Measurements from ENCODE around the gene CERK. TPM values are rescaled to one million over a fixed set of nuclear protein-coding genes. Genes with fewer than 3 reads are reported as not detected.
"Not testable (repeated sequence)": the region's sequence is repeated elsewhere in the genome, so short reads cannot be mapped to it uniquely, and the experiment has no call there.

CERK gene
- total RNA-seq, 1 donor from 2014 or later, result 46.3 TPM

DNA sequence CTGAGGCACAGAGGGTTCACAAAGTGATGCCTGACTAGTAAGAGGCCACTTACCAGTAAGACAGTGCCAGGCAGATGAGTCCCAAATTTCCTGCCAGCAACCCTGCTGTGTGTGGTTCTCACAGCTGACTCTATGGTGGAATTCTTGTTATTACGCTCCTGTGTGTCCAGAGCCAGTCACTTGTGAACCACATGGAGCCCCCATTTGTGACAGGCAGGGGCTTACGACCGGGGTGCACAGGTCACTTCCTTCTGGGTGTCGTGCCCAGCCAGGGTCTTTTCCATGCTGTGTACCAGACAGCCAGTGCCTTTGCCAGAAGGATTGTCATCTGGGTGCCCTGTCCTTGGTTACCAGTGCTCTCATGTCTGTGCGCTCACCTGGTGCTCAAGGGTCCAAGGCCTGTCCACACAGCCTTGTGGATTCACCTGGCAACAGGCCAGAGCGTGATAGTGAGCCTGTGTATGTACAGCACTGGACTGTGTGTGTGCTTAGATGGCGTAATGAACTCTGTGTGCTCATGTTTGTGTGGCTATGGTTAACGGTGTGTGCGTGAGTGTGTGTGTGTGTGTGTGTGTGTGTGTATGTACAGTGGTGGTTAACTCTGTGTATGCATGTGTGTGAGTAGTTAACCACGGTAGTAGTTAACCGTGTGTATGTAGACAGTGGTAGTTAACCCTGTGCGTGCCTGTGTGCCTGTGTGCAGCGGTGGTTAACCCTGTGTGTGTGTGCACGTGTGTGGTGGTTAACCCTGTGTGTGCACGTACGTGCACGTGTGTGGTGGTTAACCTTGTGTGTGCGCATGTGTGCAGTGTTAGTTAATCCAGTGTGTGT is 99.2 kb downstream of the CERK start:
- DNase-seq (ENCODE audit: low read depth), result no peak
- H3K36me3 ChIP-seq (ENCODE audit: control insufficient read depth, insufficient read depth, low read length), result no peaks in the 10 kb centered on the region
- TF ChIP-seq, protein P1, sequence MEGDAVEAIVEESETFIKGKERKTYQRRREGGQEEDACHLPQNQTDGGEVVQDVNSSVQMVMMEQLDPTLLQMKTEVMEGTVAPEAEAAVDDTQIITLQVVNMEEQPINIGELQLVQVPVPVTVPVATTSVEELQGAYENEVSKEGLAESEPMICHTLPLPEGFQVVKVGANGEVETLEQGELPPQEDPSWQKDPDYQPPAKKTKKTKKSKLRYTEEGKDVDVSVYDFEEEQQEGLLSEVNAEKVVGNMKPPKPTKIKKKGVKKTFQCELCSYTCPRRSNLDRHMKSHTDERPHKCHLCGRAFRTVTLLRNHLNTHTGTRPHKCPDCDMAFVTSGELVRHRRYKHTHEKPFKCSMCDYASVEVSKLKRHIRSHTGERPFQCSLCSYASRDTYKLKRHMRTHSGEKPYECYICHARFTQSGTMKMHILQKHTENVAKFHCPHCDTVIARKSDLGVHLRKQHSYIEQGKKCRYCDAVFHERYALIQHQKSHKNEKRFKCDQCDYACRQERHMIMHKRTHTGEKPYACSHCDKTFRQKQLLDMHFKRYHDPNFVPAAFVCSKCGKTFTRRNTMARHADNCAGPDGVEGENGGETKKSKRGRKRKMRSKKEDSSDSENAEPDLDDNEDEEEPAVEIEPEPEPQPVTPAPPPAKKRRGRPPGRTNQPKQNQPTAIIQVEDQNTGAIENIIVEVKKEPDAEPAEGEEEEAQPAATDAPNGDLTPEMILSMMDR (IDR thresholded peaks at IDR 0.05; ENCODE audit: insufficient read depth, low read length, poor library complexity, severe bottlenecking), result no peak
- H3K27me3 ChIP-seq (ENCODE audit: control insufficient read depth, insufficient read depth, low read length), result no peaks in the 10 kb centered on the region
- no peak overlapping the region for H3K4me3 ChIP-seq (ENCODE audit: low read depth, low read length)

DNA sequence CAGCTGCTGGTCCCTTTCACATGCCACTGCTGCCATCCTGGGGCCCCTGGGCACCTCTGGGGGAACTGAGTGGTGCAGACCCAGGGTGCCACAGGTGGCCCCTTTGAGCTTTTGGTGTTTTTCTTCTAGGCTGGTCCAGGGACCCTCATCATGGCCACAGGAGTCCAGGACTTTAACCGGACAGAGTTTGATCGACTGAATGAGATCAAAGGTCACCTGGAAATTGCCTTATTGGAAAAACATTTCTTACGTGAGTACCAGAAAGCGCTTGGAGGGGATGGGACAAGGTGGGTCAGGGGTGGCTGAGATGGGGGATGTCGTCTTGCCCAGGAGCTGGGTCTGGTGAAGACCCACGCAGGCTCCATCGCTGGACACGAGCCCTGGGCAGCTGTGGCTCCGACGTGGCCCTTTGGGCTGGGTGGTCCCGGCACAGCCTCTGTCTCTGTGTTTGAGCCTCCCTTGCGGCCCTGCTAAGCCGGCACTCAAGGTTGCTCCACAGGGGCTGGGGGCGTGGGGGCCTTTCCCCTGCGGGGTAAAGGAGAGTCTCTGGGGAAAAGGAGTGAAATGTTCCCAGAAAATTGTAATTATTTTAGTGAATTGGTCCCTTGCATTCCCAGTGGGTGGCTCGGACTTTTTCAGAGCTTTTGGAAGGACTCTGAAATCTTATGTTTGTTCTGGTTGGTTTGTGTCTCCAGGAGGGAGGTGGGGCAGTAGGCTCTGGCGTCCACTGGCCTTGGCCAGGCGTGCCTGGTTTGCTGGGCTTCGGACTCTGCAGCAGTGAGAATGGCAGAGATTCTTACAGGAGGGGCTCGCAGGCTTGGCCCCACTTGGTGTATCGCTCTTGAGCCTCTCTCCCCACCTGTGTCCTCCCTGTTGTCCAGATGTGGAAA is 100.1 kb downstream of the CERK start:
- H3K4me3 ChIP-seq (ENCODE audit: low read depth, low read length), result no peak overlapping the region
- no peaks in the 10 kb centered on the region for H3K36me3 ChIP-seq (ENCODE audit: control insufficient read depth, insufficient read depth, low read length)
- no peak for DNase-seq (ENCODE audit: low read depth)
- TF ChIP-seq, protein P1 (IDR thresholded peaks at IDR 0.05; ENCODE audit: insufficient read depth, low read length, poor library complexity, severe bottlenecking), result no peak
- H3K27me3 ChIP-seq (ENCODE audit: control insufficient read depth, insufficient read depth, low read length), result no peaks in the 10 kb centered on the region

DNA sequence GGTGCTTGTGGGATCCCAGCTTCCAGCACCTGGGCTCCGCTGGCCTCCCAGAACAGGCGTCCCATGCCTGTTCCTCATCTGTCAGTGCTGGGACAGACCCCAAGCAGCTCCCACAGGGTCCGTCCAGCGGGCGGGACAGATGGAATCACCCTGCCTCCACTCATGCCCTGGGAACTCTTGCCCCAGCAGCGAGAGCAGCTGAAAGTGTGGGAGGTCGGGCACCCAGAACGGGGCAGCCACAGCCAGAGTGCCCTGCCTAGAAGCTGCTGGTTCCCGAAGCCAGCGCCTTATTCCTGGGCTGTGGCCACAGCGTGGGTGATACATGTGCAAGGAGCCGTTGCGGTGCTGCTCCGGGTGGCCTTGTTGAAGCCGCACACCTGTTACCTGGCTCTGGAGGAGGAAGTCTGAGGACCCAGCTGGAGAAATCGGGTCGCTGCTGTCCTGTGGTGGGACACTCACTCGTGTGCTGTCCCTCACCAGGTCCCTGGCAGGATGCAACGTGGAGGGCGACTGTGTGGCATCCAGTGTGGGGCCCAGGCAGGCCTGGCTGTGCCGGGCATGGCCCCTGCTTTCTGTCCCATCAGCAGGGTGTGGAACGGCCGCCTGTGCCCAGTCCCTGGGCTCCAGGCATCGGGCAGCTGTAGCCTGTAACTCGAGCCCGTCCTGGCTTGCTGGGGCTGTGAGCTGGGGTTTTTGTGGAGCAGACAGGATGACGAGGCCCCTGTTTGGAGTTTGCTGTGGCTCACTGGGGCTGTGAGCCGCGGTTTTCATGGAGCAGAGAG is 101.6 kb downstream of the CERK start:
- Histone ChIP-seq H3K27me3 (ENCODE audit: control insufficient read depth, insufficient read depth, low read length) (no peaks in the 10 kb centered on the region), H3K4me3 (ENCODE audit: low read depth, low read length) (no peak overlapping the region), H3K36me3 (ENCODE audit: control insufficient read depth, insufficient read depth, low read length) (no peaks in the 10 kb centered on the region)
- no peak for DNase-seq (ENCODE audit: low read depth)
- TF ChIP-seq, protein P1 (IDR thresholded peaks at IDR 0.05; ENCODE audit: insufficient read depth, low read length, poor library complexity, severe bottlenecking), result no peak

DNA sequence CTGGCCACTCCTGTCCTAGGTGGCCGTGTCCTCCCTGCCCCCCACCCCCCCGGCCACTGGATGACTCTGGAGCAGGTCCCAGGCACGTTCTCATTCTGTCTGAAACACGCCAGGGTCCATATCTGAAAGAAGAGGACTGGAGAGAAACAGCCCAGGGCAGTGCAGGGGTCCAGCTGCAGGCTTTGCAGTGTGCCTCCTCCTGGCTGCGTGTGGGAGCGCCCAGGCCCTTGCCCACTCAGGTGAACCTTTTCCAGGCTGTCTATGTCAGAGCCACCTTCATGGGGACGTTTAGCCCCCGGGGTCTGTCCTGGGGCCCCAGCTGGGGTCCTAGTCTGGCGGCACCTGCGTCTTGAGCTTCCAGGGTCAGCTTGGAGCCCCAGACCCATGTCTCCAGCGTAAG is 102.3 kb downstream of the CERK start:
- no peak for DNase-seq (ENCODE audit: low read depth)
- Histone ChIP-seq H3K36me3 (ENCODE audit: control insufficient read depth, insufficient read depth, low read length) (no peaks in the 10 kb centered on the region), H3K4me3 (ENCODE audit: low read depth, low read length) (no peak overlapping the region), H3K27me3 (ENCODE audit: control insufficient read depth, insufficient read depth, low read length) (no peaks in the 10 kb centered on the region)
- TF ChIP-seq, protein P1 (IDR thresholded peaks at IDR 0.05; ENCODE audit: insufficient read depth, low read length, poor library complexity, severe bottlenecking), result no peak

DNA sequence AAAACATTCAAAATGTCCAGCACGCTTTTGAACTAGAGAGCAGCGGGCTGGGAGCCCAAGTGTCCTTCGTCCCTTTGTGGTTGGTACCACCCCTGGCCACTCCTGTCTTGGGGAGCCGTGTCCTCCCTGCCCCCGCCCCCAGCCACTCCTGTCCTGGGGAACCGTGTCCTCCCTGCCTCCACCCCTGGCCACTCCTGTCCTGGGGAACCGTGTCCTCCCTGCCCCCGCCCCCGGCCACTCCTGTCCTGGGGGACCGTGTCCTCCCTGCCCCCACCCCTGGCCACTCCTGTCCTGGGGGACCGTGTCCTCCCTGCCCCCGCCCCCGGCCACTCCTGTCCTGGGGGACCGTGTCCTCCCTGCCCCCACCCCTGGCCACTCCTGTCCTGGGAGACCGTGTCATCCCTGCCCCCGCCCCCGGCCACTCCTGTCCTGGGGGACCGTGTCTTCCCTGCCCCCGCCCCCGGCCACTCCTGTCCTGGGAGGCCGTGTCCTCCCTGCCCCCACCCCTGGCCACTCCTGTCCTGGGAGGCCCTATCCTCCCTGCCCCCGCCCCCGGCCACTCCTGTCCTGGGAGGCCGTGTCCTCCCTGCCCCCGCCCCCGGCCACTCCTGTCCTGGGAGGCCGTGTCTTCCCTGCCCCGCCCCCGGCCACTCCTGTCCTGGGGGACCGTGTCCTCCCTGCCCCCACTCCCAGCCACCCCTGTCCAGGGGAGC is 102.9 kb downstream of the CERK start:
- not testable (repeated sequence) for DNase-seq (ENCODE audit: low read depth); H3K36me3 ChIP-seq (ENCODE audit: control insufficient read depth, insufficient read depth, low read length)

More for the DNA sequence above, 102.9 kb downstream of the CERK start:
- H3K4me3 ChIP-seq (ENCODE audit: low read depth, low read length); H3K27me3 ChIP-seq (ENCODE audit: control insufficient read depth, insufficient read depth, low read length): not testable (repeated sequence)

Other genes starting within 250 kb of the CERK start
- gene CELSR1, start 200.6 kb downstream of the CERK start, total RNA-seq, result 180 and 210 TPM in 2 replicates
- gene GRAMD4, start 117.9 kb downstream of the CERK start, total RNA-seq, result 23.8 and 30.4 TPM in 2 replicates
- 25.7 and 33.5 TPM in 2 replicates for gene TBC1D22A, start 24.4 kb upstream of the CERK start, total RNA-seq

Measured in kidney epithelial cell (primary cell).